IMR-90 (cell line): ENCODE data around the gene MYL12B. TPM values are rescaled to one million over a fixed set of nuclear protein-coding genes. Genes with fewer than 3 reads are reported as not detected.

Experiments used
- ATAC-seq: fragments of 200-7000 bp; cut with Tn5 transposase; 2 replicates; pipeline ENCODE4 v1.9.1; 2020; ENCODE audit warnings: low read depth, mild to moderate bottlenecking, moderate library complexity
- BruUV-seq: library from RNA; stranded (reverse); fragments of 400-500 nt; replicated peaks from 2 replicates; lab custom pipeline; 2021; lab: Mats Ljungman, UMichigan
- CTCF ChIA-PET: fragments of 300-600 bp; formaldehyde crosslinking; extraction: SDS; loops from one replicate; lab custom pipeline; 2021; ENCODE audit warnings: antibody characterized with exemption; lab: Yijun Ruan, JAX
- POLR2A ChIA-PET: fragments of 300-600 bp; sonication (Branson Sonifier 250); formaldehyde crosslinking; loops from one replicate; lab custom pipeline; 2022; ENCODE audit warnings: antibody characterized with exemption; ENCODE audit not compliant: unreplicated experiment; lab: Charles Lee
- DNase-seq: peaks from one replicate; pipeline ENCODE4 v3.0.0; 2013
- H2AFZ ChIP-seq: replicated peaks from 2 replicates; pipeline ENCODE3; 2013; ENCODE audit warnings: low read length, mild to moderate bottlenecking; ENCODE audit not compliant: poor library complexity
- H2AK5ac ChIP-seq: 2 replicates; pipeline ENCODE4 v1.6.1; 2013; ENCODE audit warnings: low read depth, low read length, inconsistent platforms
- H2AK9ac ChIP-seq: replicated peaks from 2 replicates; pipeline ENCODE3; 2013; ENCODE audit warnings: mild to moderate bottlenecking, low read depth, low read length, moderate library complexity; ENCODE audit not compliant: poor library complexity
- H2BK120ac ChIP-seq: 2 replicates; pipeline ENCODE4 v1.6.1; 2013; ENCODE audit warnings: low read depth, low read length, inconsistent platforms
- H2BK15ac ChIP-seq: 3 replicates; pipeline ENCODE4 v1.6.1; 2013; ENCODE audit warnings: low read depth, low read length, inconsistent platforms
- H2BK20ac ChIP-seq: 2 replicates; pipeline ENCODE4 v1.6.1; 2013; ENCODE audit warnings: low read depth, mild to moderate bottlenecking, inconsistent platforms, low read length, moderate library complexity
- H2BK5ac ChIP-seq: 2 replicates; pipeline ENCODE4 v1.6.1; 2013; ENCODE audit warnings: mild to moderate bottlenecking, low read depth, low read length, inconsistent platforms; ENCODE audit not compliant: poor library complexity, severe bottlenecking
- H3K14ac ChIP-seq: replicated peaks from 2 replicates; pipeline ENCODE4 v1.6.1; 2013; ENCODE audit warnings: low read depth, low read length, inconsistent platforms
- H3K18ac ChIP-seq: 2 replicates; pipeline ENCODE4 v1.6.1; 2013; ENCODE audit warnings: low read depth, low read length, control low read depth
- H3K23ac ChIP-seq: 2 replicates; pipeline ENCODE4 v1.6.1; 2013; ENCODE audit warnings: low read depth, low read length, inconsistent platforms
- H3K27ac ChIP-seq: 2 replicates; pipeline ENCODE4 v1.5.1; 2013; ENCODE audit warnings: mild to moderate bottlenecking, control low read depth, low read length; ENCODE audit not compliant: insufficient read depth
- H3K27me3 ChIP-seq: 2 replicates; pipeline ENCODE4 v1.6.1; 2013; ENCODE audit warnings: low read length; ENCODE audit not compliant: control insufficient read depth, insufficient read depth
- H3K36me3 ChIP-seq: 2 replicates; pipeline ENCODE4 v1.6.1; 2013; ENCODE audit warnings: low read length, mixed read lengths; ENCODE audit not compliant: control insufficient read depth, insufficient read depth
- H3K4ac ChIP-seq: 2 replicates; pipeline ENCODE4 v1.6.1; 2013; ENCODE audit warnings: low read depth, low read length, inconsistent platforms
- H3K4me1 ChIP-seq: 2 replicates; pipeline ENCODE4 v1.6.1; 2013; ENCODE audit warnings: low read length, mixed read lengths; ENCODE audit not compliant: control insufficient read depth, insufficient read depth
- H3K4me2 ChIP-seq: 2 replicates; pipeline ENCODE4 v1.6.1; 2013; ENCODE audit warnings: low read depth, mild to moderate bottlenecking, control low read depth, low read length, moderate library complexity
- H3K4me3 ChIP-seq: 2 replicates; pipeline ENCODE4 v1.5.1; 2013; ENCODE audit warnings: low read depth, mild to moderate bottlenecking, control low read depth, low read length, moderate library complexity; ENCODE audit not compliant: insufficient read depth
- H3K56ac ChIP-seq: 2 replicates; pipeline ENCODE4 v1.6.1; 2013; ENCODE audit warnings: low read length, inconsistent platforms; ENCODE audit not compliant: insufficient read depth; ENCODE audit errors: extremely low read depth
- H3K79me1 ChIP-seq, 2 experiments: 2 replicates each; pipeline ENCODE4 v1.6.1; 2013; ENCODE audit warnings: low read length in 2 of 2, inconsistent platforms in 1 of 2, low read depth in 1 of 2
- H3K9ac ChIP-seq: 2 replicates; pipeline ENCODE4 v1.6.1; 2013; ENCODE audit warnings: low read depth, low read length, control low read depth
- H3K9me1 ChIP-seq: 2 replicates; pipeline ENCODE4 v1.6.1; 2013; ENCODE audit warnings: low read length, inconsistent platforms; ENCODE audit not compliant: insufficient read depth
- H3K9me3 ChIP-seq: 2 replicates; pipeline ENCODE4 v1.6.1; 2013; ENCODE audit warnings: low read length; ENCODE audit not compliant: control insufficient read depth, insufficient read depth
- H4K20me1 ChIP-seq: 2 replicates; pipeline ENCODE4 v1.6.1; 2013; ENCODE audit warnings: low read length, inconsistent platforms; ENCODE audit not compliant: insufficient read depth
- H4K5ac ChIP-seq: 2 replicates; pipeline ENCODE4 v1.6.1; 2013; ENCODE audit warnings: mild to moderate bottlenecking, low read depth, low read length, control low read depth
- H4K8ac ChIP-seq, 2 experiments: 2 replicates each; pipeline ENCODE4 v1.6.1; 2013; ENCODE audit warnings: low read depth in 2 of 2, low read length in 2 of 2, control low read depth in 1 of 2, inconsistent platforms in 1 of 2
- H4K91ac ChIP-seq: 2 replicates; pipeline ENCODE4 v1.6.1; 2013; ENCODE audit warnings: low read depth, low read length, inconsistent platforms; ENCODE audit not compliant: insufficient read depth
- BHLHE40 ChIP-seq: fragments of 150-350 bp; IDR thresholded peaks from 2 replicates; pipeline ENCODE4 v1.6.1; 2016; ENCODE audit warnings: mild to moderate bottlenecking, low read depth, low read length
- CEBPB ChIP-seq: IDR thresholded peaks from 2 replicates; pipeline ENCODE4 v1.6.1; 2012; ENCODE audit warnings: low read depth, low read length, improper control_type of control experiment
- CHD1 ChIP-seq: IDR thresholded peaks from 2 replicates; pipeline ENCODE4 v1.6.1; 2012; ENCODE audit warnings: low read depth, low read length, improper control_type of control experiment
- FOS ChIP-seq: fragments of 150-350 bp; IDR thresholded peaks from 2 replicates; pipeline ENCODE4 v1.6.1; 2016; ENCODE audit warnings: low read depth, low read length
- MAFK ChIP-seq: IDR thresholded peaks from 2 replicates; pipeline ENCODE4 v1.6.1; 2012; ENCODE audit warnings: low read depth, low read length, improper control_type of control experiment
- MAZ ChIP-seq: IDR thresholded peaks from 2 replicates; pipeline ENCODE4 v1.6.1; 2012; ENCODE audit warnings: low read depth, mild to moderate bottlenecking, low read length, improper control_type of control experiment, moderate library complexity, borderline replicate concordance
- MXI1 ChIP-seq: IDR thresholded peaks from 2 replicates; pipeline ENCODE4 v1.6.1; 2012; ENCODE audit warnings: low read depth, mild to moderate bottlenecking, low read length, moderate library complexity, borderline replicate concordance
- POLR2A ChIP-seq: IDR thresholded peaks from 2 replicates; pipeline ENCODE4 v1.6.1; 2012; ENCODE audit warnings: mild to moderate bottlenecking, low read depth, low read length
- RAD21 ChIP-seq: IDR thresholded peaks from 2 replicates; pipeline ENCODE4 v1.6.1; 2012; ENCODE audit warnings: low read length, improper control_type of control experiment
- RCOR1 ChIP-seq: IDR thresholded peaks from 2 replicates; pipeline ENCODE4 v1.6.1; 2012; ENCODE audit warnings: mild to moderate bottlenecking, low read length, improper control_type of control experiment; ENCODE audit not compliant: insufficient replicate concordance
- RFX5 ChIP-seq: IDR thresholded peaks from 2 replicates; pipeline ENCODE4 v1.8.0; 2012; ENCODE audit warnings: low read depth, mild to moderate bottlenecking, low read length, moderate library complexity
- SMC3 ChIP-seq: fragments of 150-350 bp; IDR thresholded peaks from 2 replicates; pipeline ENCODE4 v1.6.1; 2016; ENCODE audit warnings: low read depth, mild to moderate bottlenecking, antibody characterized with exemption, low read length, moderate library complexity
- WGBS, 2 experiments: methylation state at CpG; one replicate each; pipeline versions ENCODE4 v1.1.5 to v1.1.7; 2013; ENCODE audit warnings: missing lambda C conversion rate in 2 of 2; ENCODE audit not compliant: insufficient read length in 1 of 2; ENCODE audit errors: extremely low coverage in 2 of 2; 5-methylcytosine and 5-hydroxymethylcytosine counted together
- dilution Hi-C: fragments of 300-500 bp; cut with HindIII; formaldehyde crosslinking; loops from one replicate; pipeline ENCODE4 v1.14.3; 2018; ENCODE audit warnings: low sequenced_read_pairs; ENCODE audit not compliant: unreplicated experiment
- in situ Hi-C: fragments of 300-500 bp; cut with MboI; formaldehyde crosslinking; loops from 3 replicates; pipeline ENCODE4 v1.14.3; 2019; ENCODE audit warnings: low sequenced_read_pairs, inconsistent platforms, mixed read lengths
- intact Hi-C: fragments of 100-400 bp; cut with micrococcal nuclease; formaldehyde crosslinking; loops from 2 replicates; pipeline ENCODE4 v1.10.0; 2022
- polyA plus RNA-seq, 3 experiments: library from polyadenylated mRNA; depleted of rRNA; stranded (reverse); fragments of >200 nt; gene quantifications; 2 replicates each; pipeline ENCODE4 v1.2.3, GENCODE V29; 2012; ENCODE audit warnings: low replicate concordance in 1 of 3
- total RNA-seq: library from RNA; depleted of rRNA; stranded (reverse); fragments of >200 nt; gene quantifications from 2 replicates; pipeline ENCODE4 v1.2.3, GENCODE V29; 2012
- TF ChIP-seq, protein P1 (sequence below): fragments of 150-350 bp; IDR thresholded peaks from 2 replicates; pipeline ENCODE4 v1.6.1; 2017; ENCODE audit warnings: mild to moderate bottlenecking, antibody characterized with exemption, low read length, low read depth
- TF ChIP-seq, protein P2 (sequence below): conservative IDR thresholded peaks from 2 replicates; pipeline ENCODE4 v1.5.1; 2012; ENCODE audit warnings: mild to moderate bottlenecking, low read depth, low read length, improper control_type of control experiment

MYL12B gene
- total and polyA plus RNA-seq, 2 of the 4 experiments (the other 2 are of a cell fraction) = 692 to 816 TPM

DNA sequence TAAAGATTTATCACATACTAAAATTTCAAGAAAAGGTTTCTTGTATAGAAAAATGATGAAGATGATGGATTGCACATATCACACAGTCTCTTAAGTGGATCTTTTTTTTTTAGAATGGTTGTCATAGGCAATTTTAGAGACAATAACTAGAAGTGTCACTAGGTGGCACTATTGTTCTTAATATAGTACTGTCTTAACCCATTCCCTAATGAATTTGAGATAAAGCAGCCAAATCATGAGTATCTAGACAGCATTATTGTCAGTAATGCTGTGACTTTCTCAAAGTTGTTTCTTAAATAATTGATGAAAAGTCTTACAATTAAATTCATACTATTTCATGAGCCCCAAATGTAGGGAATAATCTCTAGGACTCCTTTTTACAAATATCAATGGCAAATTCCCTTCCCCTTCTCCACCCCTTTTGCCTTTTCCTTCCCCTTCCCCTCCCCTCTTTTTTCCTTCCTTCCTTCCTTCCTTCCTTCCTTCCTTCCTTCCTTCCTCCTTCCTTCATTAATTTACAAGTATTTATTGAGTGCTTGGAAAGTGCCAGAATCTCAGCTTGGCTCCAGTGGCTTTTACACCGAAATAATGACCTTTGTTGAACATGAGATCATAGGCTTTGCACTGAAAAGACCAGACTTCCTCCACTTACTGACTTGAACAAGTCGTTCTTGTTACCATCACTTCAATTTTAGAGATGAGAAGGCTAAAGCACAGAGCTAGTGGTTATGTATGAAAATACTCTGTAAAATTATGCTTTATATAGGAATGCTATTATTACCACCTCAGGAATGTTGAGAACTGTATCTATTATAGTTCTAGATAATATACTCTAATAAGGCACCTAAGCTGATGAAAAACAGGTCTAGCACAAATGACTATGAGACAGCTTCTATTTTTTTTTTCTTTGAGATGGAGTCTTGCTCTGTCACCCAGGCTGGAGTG, 19.8 kb downstream of the MYL12B start:
- no peak overlapping the region for H4K91ac ChIP-seq
- dilution Hi-C loops = no loop called here
- in situ Hi-C loops = loop anchor here (5.0 to 10.0 kb wide), 5 partner anchors 171 to 703 kb away; partner anchors contain the start of gene TGIF1
- TF ChIP-seq CEBPB = no peak
- TF ChIP-seq POLR2A = no peak
- no peak for TF ChIP-seq CHD1
- no peak for TF ChIP-seq MAFK
- TF ChIP-seq, protein P1, sequence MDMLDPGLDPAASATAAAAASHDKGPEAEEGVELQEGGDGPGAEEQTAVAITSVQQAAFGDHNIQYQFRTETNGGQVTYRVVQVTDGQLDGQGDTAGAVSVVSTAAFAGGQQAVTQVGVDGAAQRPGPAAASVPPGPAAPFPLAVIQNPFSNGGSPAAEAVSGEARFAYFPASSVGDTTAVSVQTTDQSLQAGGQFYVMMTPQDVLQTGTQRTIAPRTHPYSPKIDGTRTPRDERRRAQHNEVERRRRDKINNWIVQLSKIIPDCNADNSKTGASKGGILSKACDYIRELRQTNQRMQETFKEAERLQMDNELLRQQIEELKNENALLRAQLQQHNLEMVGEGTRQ = no peak
- TF ChIP-seq, protein P2, sequence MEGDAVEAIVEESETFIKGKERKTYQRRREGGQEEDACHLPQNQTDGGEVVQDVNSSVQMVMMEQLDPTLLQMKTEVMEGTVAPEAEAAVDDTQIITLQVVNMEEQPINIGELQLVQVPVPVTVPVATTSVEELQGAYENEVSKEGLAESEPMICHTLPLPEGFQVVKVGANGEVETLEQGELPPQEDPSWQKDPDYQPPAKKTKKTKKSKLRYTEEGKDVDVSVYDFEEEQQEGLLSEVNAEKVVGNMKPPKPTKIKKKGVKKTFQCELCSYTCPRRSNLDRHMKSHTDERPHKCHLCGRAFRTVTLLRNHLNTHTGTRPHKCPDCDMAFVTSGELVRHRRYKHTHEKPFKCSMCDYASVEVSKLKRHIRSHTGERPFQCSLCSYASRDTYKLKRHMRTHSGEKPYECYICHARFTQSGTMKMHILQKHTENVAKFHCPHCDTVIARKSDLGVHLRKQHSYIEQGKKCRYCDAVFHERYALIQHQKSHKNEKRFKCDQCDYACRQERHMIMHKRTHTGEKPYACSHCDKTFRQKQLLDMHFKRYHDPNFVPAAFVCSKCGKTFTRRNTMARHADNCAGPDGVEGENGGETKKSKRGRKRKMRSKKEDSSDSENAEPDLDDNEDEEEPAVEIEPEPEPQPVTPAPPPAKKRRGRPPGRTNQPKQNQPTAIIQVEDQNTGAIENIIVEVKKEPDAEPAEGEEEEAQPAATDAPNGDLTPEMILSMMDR = peak; percentile 75
- no peak for TF ChIP-seq RCOR1
- no peak for TF ChIP-seq MXI1
- TF ChIP-seq RAD21 = peak; percentile 89
- no peak for TF ChIP-seq BHLHE40
- TF ChIP-seq MAZ = no peak
- no peak for TF ChIP-seq FOS
- no peak for TF ChIP-seq RFX5
- peak; percentile 85 for TF ChIP-seq SMC3

More for the DNA sequence above, 19.8 kb downstream of the MYL12B start:
- H3K9ac ChIP-seq = no peak overlapping the region
- H3K23ac ChIP-seq = no peak overlapping the region
- H3K4me1 ChIP-seq = no peaks in the 10 kb centered on the region; the same call in 1 of the 2 replicates
- no peak overlapping the region for H4K5ac ChIP-seq
- BruUV-seq = no TSS peak
- no peak overlapping the region for H2AFZ ChIP-seq
- H3K9me3 ChIP-seq = no peaks in the 10 kb centered on the region
- peak overlapping the region; percentile 34 for H2BK5ac ChIP-seq
- intact Hi-C loops = loop anchor here (1.0 to 10.0 kb wide), 9 partner anchors 167 to 1773 kb away; no protein-coding TSS in a partner anchor
- no peaks in the 10 kb centered on the region for H3K9me1 ChIP-seq
- H3K56ac ChIP-seq = no peak overlapping the region
- no peaks in the 10 kb centered on the region for H3K27me3 ChIP-seq
- no peaks in the 10 kb centered on the region; the same call in 1 of the 2 replicates for H4K20me1 ChIP-seq
- no peak overlapping the region for H2AK5ac ChIP-seq
- H2BK15ac ChIP-seq = no peak overlapping the region; the same call in 2 of the 3 replicates
- H4K8ac ChIP-seq = peak overlapping the region in 1 of 2 experiments; percentile 30; a peak in 2 of 4 replicates
- peak overlapping the region; percentile 46; the same call in 1 of the 2 replicates for H2BK20ac ChIP-seq
- peak overlapping the region; percentile 15; the same call in 1 of the 2 replicates for H3K18ac ChIP-seq
- DNase-seq (peak; percentile 86), ATAC-seq (peak; percentile 79)
- no peak overlapping the region for H3K4me3 ChIP-seq
- no peak overlapping the region for H2AK9ac ChIP-seq
- no CpG with 5 or more reads among the region's 2 CpGs for WGBS, 2 experiments
- H2BK120ac ChIP-seq = peak overlapping the region; percentile 59; the same call in 1 of the 2 replicates
- no peak overlapping the region for H3K14ac ChIP-seq
- H3K4ac ChIP-seq = peak overlapping the region; percentile 41; the same call in 1 of the 2 replicates
- H3K4me2 ChIP-seq = no peak overlapping the region
- peaks cover 10% of the 10 kb centered on the region for H3K36me3 ChIP-seq
- H3K79me1 ChIP-seq = peaks cover 3 to 4% of the 10 kb centered on the region in 2 experiments; a peak in 1 of 4 replicates
- POLR2A ChIA-PET = no interaction called here
- H3K27ac ChIP-seq = no peak overlapping the region
- CTCF ChIA-PET = interaction anchor here (0.7 to 2.4 kb wide), 3 partner anchors 13 to 384 kb away, joined by 5 to 13 read pairs (median 6); no protein-coding TSS in a partner anchor
